Tibial nerve (tissue), 4 donors: ENCODE data around the gene SECISBP2. TPM values are rescaled to one million over a fixed set of nuclear protein-coding genes. Genes with fewer than 3 reads are reported as not detected.

ENCODE experiments used
- DNase-seq, 2 donors: peaks; one replicate each; pipeline ENCODE4 v3.0.0-alpha.2; 2019; ENCODE audit warnings: low spot score in 2 of 2
- H3K27ac ChIP-seq, 4 donors: fragments of 200-600 bp; sonication (generic) in 3 of 4; one replicate each; pipeline ENCODE4 v1.5.1; 2017 to 2019; ENCODE audit warnings: mild to moderate bottlenecking in 1 of 4
- H3K27me3 ChIP-seq, 2 donors: fragments of 200-600 bp; sonication (generic) in 1 of 2; one replicate each; pipeline versions ENCODE4 v1.5.1 to v1.6.0; 2017 to 2019
- H3K36me3 ChIP-seq, 3 donors: fragments of 200-600 bp; sonication (generic); one replicate each; pipeline ENCODE4 v1.5.1; 2018 to 2019
- H3K4me1 ChIP-seq, 4 donors: fragments of 200-600 bp; sonication (generic) in 3 of 4; one replicate each; pipeline ENCODE4 v1.5.1; 2017 to 2019
- H3K4me3 ChIP-seq, 4 donors: fragments of 200-600 bp; sonication (generic) in 3 of 4; one replicate each; pipeline ENCODE4 v1.5.1; 2017 to 2019; ENCODE audit warnings: mild to moderate bottlenecking in 1 of 4, moderate library complexity in 1 of 4
- H3K9me3 ChIP-seq, 4 donors: fragments of 200-600 bp; sonication (generic) in 3 of 4; one replicate each; pipeline ENCODE4 v1.5.1; 2017 to 2019
- CTCF ChIP-seq, 5 experiments: fragments of 200-600 bp in 3 of 5; fragments of 450-650 bp in 2 of 5; sonication (generic) in 3 of 5; IDR thresholded peaks; one replicate each; pipeline ENCODE4 v1.5.1; 2016 to 2019; ENCODE audit warnings: antibody characterized with exemption in 5 of 5, mild to moderate bottlenecking in 3 of 5, moderate library complexity in 2 of 5
- EP300 ChIP-seq, 2 donors: sonication (generic); formaldehyde crosslinking; IDR thresholded peaks; one replicate each; pipeline ENCODE4 v1.6.1; 2017; ENCODE audit warnings: antibody characterized with exemption in 2 of 2, mild to moderate bottlenecking in 1 of 2
- POLR2A ChIP-seq, 2 donors: fragments of 450-650 bp; IDR thresholded peaks; one replicate each; pipeline ENCODE4 v1.6.1; 2017; ENCODE audit warnings: antibody characterized with exemption in 2 of 2, mild to moderate bottlenecking in 2 of 2, moderate library complexity in 2 of 2
- WGBS, 2 donors: methylation state at CpG; one replicate each; pipeline ENCODE4 v1.1.5; 2018; 5-methylcytosine and 5-hydroxymethylcytosine counted together
- total RNA-seq, 4 donors: library from RNA; depleted of rRNA; stranded (reverse); fragments of >200 nt; gene quantifications; one replicate each; pipeline ENCODE4 v1.1.0, GENCODE V29; 2016

Gene SECISBP2
- total RNA-seq, 4 donors from 2014 or later, result 57.7 to 77.1 (median 64.8) TPM

- Histone ChIP-seq H3K27ac (peak overlapping the region in 1 of 4 donors; percentile 3), H3K4me1 (peaks cover 0 to 52% (median 13%) of the 10 kb centered on the region in 4 donors), H3K9me3 (no peaks in the 10 kb centered on the region), H3K4me3 (no peak overlapping the region), H3K27me3 (no peaks in the 10 kb centered on the region), H3K36me3 (peaks cover 0 to 29% (median 2%) of the 10 kb centered on the region in 3 donors)
- DNase-seq, result no peak
- no peak for TF ChIP-seq CTCF (IDR thresholded peaks at IDR 0.05)
- TF ChIP-seq EP300 (IDR thresholded peaks at IDR 0.05), result no peak
- no peak for TF ChIP-seq POLR2A (IDR thresholded peaks at IDR 0.05)
- 49 to 60% methylated on average over 4 of the region's 4 CpGs for WGBS, 2 donors
Observed at GRCh38 chr9:89323390-89323789, 5.1 kb downstream of the SECISBP2 start.

- no peaks in the 10 kb centered on the region for H3K9me3 ChIP-seq
- WGBS, 2 donors, result 87% methylated on average over 3 of the region's 3 CpGs
- peaks cover 0 to 36% (median 3%) of the 10 kb centered on the region in 4 donors for H3K4me1 ChIP-seq
Observed at GRCh38 chr9:89325733-89326132, 7.4 kb downstream of the SECISBP2 start.

GRCh38 chr9:89328064-89328463, 9.8 kb downstream of the SECISBP2 start:
- WGBS, 2 donors, result 90% methylated on average over 8 of the region's 8 CpGs
- TF ChIP-seq POLR2A (IDR thresholded peaks at IDR 0.05) (no peak), EP300 (IDR thresholded peaks at IDR 0.05) (no peak), CTCF (IDR thresholded peaks at IDR 0.05) (no peak)
- no peak for DNase-seq
- Histone ChIP-seq H3K4me3 (no peak overlapping the region), H3K27ac (no peak overlapping the region), H3K4me1 (peaks cover 0 to 19% (median 3%) of the 10 kb centered on the region in 4 donors), H3K9me3 (no peaks in the 10 kb centered on the region), H3K36me3 (peaks cover 0 to 75% (median 5%) of the 10 kb centered on the region in 3 donors), H3K27me3 (no peaks in the 10 kb centered on the region)

More at GRCh38 chr9:89325733-89326132, 7.4 kb downstream of the SECISBP2 start:
- TF ChIP-seq POLR2A (IDR thresholded peaks at IDR 0.05), result no peak
- no peak for TF ChIP-seq CTCF (IDR thresholded peaks at IDR 0.05)
- TF ChIP-seq EP300 (IDR thresholded peaks at IDR 0.05), result no peak
- Histone ChIP-seq H3K36me3 (peaks cover 0 to 52% (median 5%) of the 10 kb centered on the region in 3 donors), H3K27ac (no peak overlapping the region), H3K4me3 (no peak overlapping the region), H3K27me3 (no peaks in the 10 kb centered on the region)
- DNase-seq, result no peak

- Histone ChIP-seq H3K9me3 (no peaks in the 10 kb centered on the region), H3K36me3 (peaks cover 5 to 94% (median 11%) of the 10 kb centered on the region in 3 donors), H3K27me3 (no peaks in the 10 kb centered on the region), H3K27ac (no peak overlapping the region), H3K4me1 (peaks cover 0 to 5% (median 0%) of the 10 kb centered on the region in 4 donors), H3K4me3 (no peak overlapping the region)
- TF ChIP-seq CTCF (IDR thresholded peaks at IDR 0.05) (no peak), EP300 (IDR thresholded peaks at IDR 0.05) (no peak), POLR2A (IDR thresholded peaks at IDR 0.05) (no peak)
- DNase-seq, result no peak
Observed at GRCh38 chr9:89329917-89330316, 11.6 kb downstream of the SECISBP2 start.

GRCh38 chr9:89330513-89330912, 12.2 kb downstream of the SECISBP2 start:
- no peak for DNase-seq
- Histone ChIP-seq H3K27ac (no peak overlapping the region), H3K4me1 (no peaks in the 10 kb centered on the region), H3K4me3 (no peak overlapping the region), H3K9me3 (no peaks in the 10 kb centered on the region), H3K27me3 (no peaks in the 10 kb centered on the region), H3K36me3 (peaks cover 5 to 98% (median 15%) of the 10 kb centered on the region in 3 donors)
- no peak for TF ChIP-seq EP300 (IDR thresholded peaks at IDR 0.05)
- TF ChIP-seq CTCF (IDR thresholded peaks at IDR 0.05), result no peak
- TF ChIP-seq POLR2A (IDR thresholded peaks at IDR 0.05), result no peak
- WGBS, 2 donors, result 88 to 92% methylated on average over 7 of the region's 7 CpGs
